ENCODE results near the gene SIL1. TPM values are rescaled to one million over a fixed set of nuclear protein-coding genes. Genes with fewer than 3 reads are reported as not detected.
A peak's percentile ranks its signal among the peaks of the same experiment; 100 is the strongest.
"Not testable (repeated sequence)": the region's sequence is repeated elsewhere in the genome, so short reads cannot be mapped to it uniquely, and the experiment has no call there.

The SIL1 gene
- total RNA-seq, 2 donors from 2014 or later = 17.2 to 20.2 TPM

DNA sequence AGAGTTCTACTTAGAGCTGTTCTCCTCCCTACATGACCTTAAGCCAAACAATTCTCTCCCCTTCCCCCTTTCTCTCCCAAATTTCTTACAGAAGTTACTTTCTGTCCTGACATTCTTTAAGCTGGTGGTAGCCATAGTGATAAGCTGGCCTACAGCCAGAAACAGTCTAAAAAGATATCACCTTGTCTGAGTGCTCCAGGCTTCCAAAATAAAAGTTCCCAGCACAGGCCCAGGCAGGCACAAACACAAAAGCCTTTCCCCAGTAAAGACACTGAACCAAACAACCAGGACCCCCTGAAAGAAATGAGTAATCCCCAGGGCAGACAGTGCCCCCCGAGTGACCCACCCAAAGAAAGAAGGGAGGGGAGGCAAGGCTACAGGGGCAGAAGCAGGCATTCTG, 19.2 kb downstream of the SIL1 start:
- DNase-seq = peak; percentile 52
- no peaks in the 10 kb centered on the region for H3K27me3 Mint-ChIP-seq (ENCODE audit: insufficient read depth)
- H3K27ac Mint-ChIP-seq = peak overlapping the region; percentile 82
- Histone ChIP-seq H3K36me3 (ENCODE audit: control insufficient read depth, insufficient read depth, low read length) (no peaks in the 10 kb centered on the region), H3K27ac (ENCODE audit: low read depth, low read length) (peak overlapping the region; percentile 90), H3K27me3 (ENCODE audit: control insufficient read depth, insufficient read depth, low read length, poor library complexity, severe bottlenecking) (no peaks in the 10 kb centered on the region), H3K9me3 (ENCODE audit: control insufficient read depth, low read length) (no peaks in the 10 kb centered on the region), H3K4me3 (ENCODE audit: low read length) (peak overlapping the region; percentile 50), H3K9ac (ENCODE audit: extremely low read depth, low read length, poor library complexity, severe bottlenecking) (peak overlapping the region; percentile 55), H3K4me1 (ENCODE audit: control insufficient read depth, insufficient read depth, low read length) (peaks cover 21% of the 10 kb centered on the region)
- H3K36me3 Mint-ChIP-seq (ENCODE audit: low read depth) = peaks cover 3% of the 10 kb centered on the region
- WGBS, 2 experiments (ENCODE audit: insufficient coverage in 1 of 2, insufficient read length in 1 of 2) = 20 to 38% methylated on average over 1 of the region's 1 CpG
- H3K4me1 Mint-ChIP-seq = peaks cover 28% of the 10 kb centered on the region
- no peak for TF ChIP-seq CTCF (conservative IDR thresholded peaks at IDR 0.05)
- H3K4me3 Mint-ChIP-seq = no peak overlapping the region
- peaks cover 4% of the 10 kb centered on the region for H3K9me3 Mint-ChIP-seq

DNA sequence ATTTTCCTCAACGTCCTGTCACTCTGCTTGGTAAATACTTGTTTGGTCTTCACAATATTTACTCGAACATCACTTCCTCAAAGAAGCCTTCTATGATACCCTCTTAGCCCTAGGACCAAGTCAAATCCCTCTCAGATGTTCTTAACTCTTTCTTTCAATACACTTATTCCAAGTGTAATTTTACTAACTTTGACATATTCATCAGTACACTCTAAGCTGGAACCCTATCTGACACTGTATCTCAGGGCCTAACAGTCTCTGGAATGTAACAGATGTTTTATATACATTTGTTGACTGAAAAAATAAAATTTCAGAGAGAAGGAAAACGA, 19.6 kb downstream of the SIL1 start:
- Histone ChIP-seq H3K4me3 (ENCODE audit: low read length) (peak overlapping the region; percentile 50), H3K27ac (ENCODE audit: low read depth, low read length) (peak overlapping the region; percentile 90)

GRCh38 chr5:139177809-139178588, 20.2 kb downstream of the SIL1 start:
- no peaks in the 10 kb centered on the region for H3K36me3 ChIP-seq (ENCODE audit: control insufficient read depth, insufficient read depth, low read length)
- H3K27ac Mint-ChIP-seq = peak overlapping the region; percentile 1
- peaks cover 3% of the 10 kb centered on the region for H3K36me3 Mint-ChIP-seq (ENCODE audit: low read depth)
- peak overlapping the region; percentile 90 for H3K27ac ChIP-seq (ENCODE audit: low read depth, low read length)
- H3K27me3 Mint-ChIP-seq (ENCODE audit: insufficient read depth) = no peaks in the 10 kb centered on the region
- peaks cover 19% of the 10 kb centered on the region for H3K4me1 ChIP-seq (ENCODE audit: control insufficient read depth, insufficient read depth, low read length)
- H3K9me3 Mint-ChIP-seq = peaks cover 7% of the 10 kb centered on the region
- no peak for DNase-seq
- H3K9ac ChIP-seq (ENCODE audit: extremely low read depth, low read length, poor library complexity, severe bottlenecking) = peak overlapping the region; percentile 8
- H3K9me3 ChIP-seq (ENCODE audit: control insufficient read depth, low read length) = no peaks in the 10 kb centered on the region
- H3K4me1 Mint-ChIP-seq = peaks cover 24% of the 10 kb centered on the region
- H3K27me3 ChIP-seq (ENCODE audit: control insufficient read depth, insufficient read depth, low read length, poor library complexity, severe bottlenecking) = no peaks in the 10 kb centered on the region
- H3K4me3 Mint-ChIP-seq = no peak overlapping the region
- TF ChIP-seq CTCF (conservative IDR thresholded peaks at IDR 0.05) = no peak
- peak overlapping the region; percentile 50 for H3K4me3 ChIP-seq (ENCODE audit: low read length)
- WGBS, 2 experiments (ENCODE audit: insufficient coverage in 1 of 2, insufficient read length in 1 of 2) = 80 to 81% methylated on average over 1 of the region's 1 CpG

More for the DNA sequence above, 19.6 kb downstream of the SIL1 start:
- H3K9me3 ChIP-seq (ENCODE audit: control insufficient read depth, low read length) = no peaks in the 10 kb centered on the region
- DNase-seq = no peak
- peaks cover 19% of the 10 kb centered on the region for H3K4me1 ChIP-seq (ENCODE audit: control insufficient read depth, insufficient read depth, low read length)
- H3K27me3 Mint-ChIP-seq (ENCODE audit: insufficient read depth) = no peaks in the 10 kb centered on the region
- no peak overlapping the region for H3K4me3 Mint-ChIP-seq
- H3K27ac Mint-ChIP-seq = peak overlapping the region; percentile 1
- H3K36me3 ChIP-seq (ENCODE audit: control insufficient read depth, insufficient read depth, low read length) = no peaks in the 10 kb centered on the region
- no peaks in the 10 kb centered on the region for H3K27me3 ChIP-seq (ENCODE audit: control insufficient read depth, insufficient read depth, low read length, poor library complexity, severe bottlenecking)
- 57 to 64% methylated on average over 2 to 3 of the region's 3 CpGs for WGBS, 2 experiments (ENCODE audit: insufficient coverage in 1 of 2, insufficient read length in 1 of 2)
- H3K9ac ChIP-seq (ENCODE audit: extremely low read depth, low read length, poor library complexity, severe bottlenecking) = peak overlapping the region; percentile 8
- TF ChIP-seq CTCF (conservative IDR thresholded peaks at IDR 0.05) = no peak
- H3K4me1 Mint-ChIP-seq = peaks cover 24% of the 10 kb centered on the region
- H3K9me3 Mint-ChIP-seq = peaks cover 6% of the 10 kb centered on the region
- H3K36me3 Mint-ChIP-seq (ENCODE audit: low read depth) = peaks cover 3% of the 10 kb centered on the region

- not testable (repeated sequence) for H3K9me3 ChIP-seq (ENCODE audit: control insufficient read depth, low read length); H3K9ac ChIP-seq (ENCODE audit: extremely low read depth, low read length, poor library complexity, severe bottlenecking); DNase-seq; H3K36me3 ChIP-seq (ENCODE audit: control insufficient read depth, insufficient read depth, low read length); H3K27ac Mint-ChIP-seq; H3K4me3 Mint-ChIP-seq; H3K36me3 Mint-ChIP-seq (ENCODE audit: low read depth); H3K4me3 ChIP-seq (ENCODE audit: low read length); H3K27ac ChIP-seq (ENCODE audit: low read depth, low read length); H3K27me3 ChIP-seq (ENCODE audit: control insufficient read depth, insufficient read depth, low read length, poor library complexity, severe bottlenecking); H3K27me3 Mint-ChIP-seq (ENCODE audit: insufficient read depth)
- Mint-ChIP-seq H3K4me1 (peaks cover 24% of the 10 kb centered on the region), H3K9me3 (peaks cover 15% of the 10 kb centered on the region)
- WGBS, 2 experiments (ENCODE audit: insufficient coverage in 1 of 2, insufficient read length in 1 of 2) = 91 to 98% methylated on average over 7 to 9 of the region's 9 CpGs
- H3K4me1 ChIP-seq (ENCODE audit: control insufficient read depth, insufficient read depth, low read length) = peaks cover 19% of the 10 kb centered on the region
These were observed 20.9 kb downstream of the SIL1 start for GRCh38 chr5:139177281-139177680.

GRCh38 chr5:139174382-139174781, 23.8 kb downstream of the SIL1 start:
- Mint-ChIP-seq H3K9me3 (peaks cover 33% of the 10 kb centered on the region), H3K4me1 (peaks cover 13% of the 10 kb centered on the region), H3K36me3 (ENCODE audit: low read depth) (peaks cover 12% of the 10 kb centered on the region)
- not testable (repeated sequence) for H3K4me3 ChIP-seq (ENCODE audit: low read length); H3K27ac Mint-ChIP-seq; H3K36me3 ChIP-seq (ENCODE audit: control insufficient read depth, insufficient read depth, low read length); DNase-seq; H3K4me3 Mint-ChIP-seq; H3K27ac ChIP-seq (ENCODE audit: low read depth, low read length); H3K9ac ChIP-seq (ENCODE audit: extremely low read depth, low read length, poor library complexity, severe bottlenecking); H3K27me3 ChIP-seq (ENCODE audit: control insufficient read depth, insufficient read depth, low read length, poor library complexity, severe bottlenecking); H3K27me3 Mint-ChIP-seq (ENCODE audit: insufficient read depth)
- H3K9me3 ChIP-seq (ENCODE audit: control insufficient read depth, low read length) = peaks cover 13% of the 10 kb centered on the region
- 88 to 100% methylated on average over 1 of the region's 1 CpG for WGBS, 2 experiments (ENCODE audit: insufficient coverage in 1 of 2, insufficient read length in 1 of 2)
- H3K4me1 ChIP-seq (ENCODE audit: control insufficient read depth, insufficient read depth, low read length) = peaks cover 14% of the 10 kb centered on the region

Data from endodermal cell (in vitro differentiated cells).